ENCODE measurements around the gene SH2D3C. TPM values are rescaled to one million over a fixed set of nuclear protein-coding genes. Genes with fewer than 3 reads are reported as not detected.

SH2D3C gene
- total and polyA plus RNA-seq, 10 of the 15 experiments (the other 5 are each of a cell fraction or from before 2014, with no cell fraction given): 1.2 to 23.5 (median 16.2) TPM

GRCh38 chr9:127717766-127718165 is 60.7 kb downstream of the SH2D3C start:
- Histone ChIP-seq H4K20me1 (ENCODE audit: control insufficient read depth, insufficient read depth) (no peaks in the 10 kb centered on the region), H3K9ac (ENCODE audit: control insufficient read depth, insufficient read depth, low read length) (no peak overlapping the region), H2AFZ (ENCODE audit: control insufficient read depth, low read depth, low read length) (no peak overlapping the region), H3K4me2 (ENCODE audit: control insufficient read depth, insufficient read depth) (no peak overlapping the region), H3K27me3 (replicated peaks in 1 of 2; ENCODE audit: control insufficient read depth in 2 of 2, insufficient read depth in 2 of 2, low read length in 1 of 2) (no peaks in the 10 kb centered on the region), H3K36me3 (ENCODE audit: control insufficient read depth in 2 of 2, insufficient read depth in 2 of 2, low read length in 1 of 2) (no peaks in the 10 kb centered on the region), H3K4me1 (ENCODE audit: control insufficient read depth, insufficient read depth, low read length) (peaks cover 3% of the 10 kb centered on the region; the same call in 1 of the 2 replicates), H3K9me3 (replicated peaks; ENCODE audit: control insufficient read depth, insufficient read depth, low read length) (no peaks in the 10 kb centered on the region), H3K4me3 (no peak overlapping the region), H3K79me2 (ENCODE audit: control insufficient read depth, insufficient read depth, low read length) (no peaks in the 10 kb centered on the region), H3K27ac (ENCODE audit: control insufficient read depth, insufficient read depth) (no peak overlapping the region)
- in situ Hi-C loops (cut with MboI) (no loop called here), intact Hi-C loops (cut with micrococcal nuclease; ENCODE audit: unreplicated experiment) (loop anchor here (5.0 kb wide), 1 partner anchor 200 kb away; the partner anchor contains the start of gene ST6GALNAC4)
- 41% methylated on average over 5 of the region's 5 CpGs for WGBS (ENCODE audit: insufficient coverage, insufficient replicate concordance, low lambda C conversion rate, missing lambda C conversion rate)
- SMC1A ChIA-PET (ENCODE audit: uncharacterized antibody, unreplicated experiment): no interaction called here
- CTCF ChIA-PET: interaction anchor here (2.4 kb wide), 1 partner anchor 17 kb away, joined by 6 read pairs; the partner anchor contains the start of gene TOR2A
- no peak for ATAC-seq
- no peak for DNase-seq (ENCODE audit: low read depth, low spot score)
- no TSS peak for BruUV-seq (replicated peaks)
- TF ChIP-seq EZH2 (IDR thresholded peaks at IDR 0.05; ENCODE audit: borderline replicate concordance, control insufficient read depth, low read depth, low read length): no peak
- no peak for TF ChIP-seq SRF (IDR thresholded peaks at IDR 0.05; ENCODE audit: low read depth in 2 of 2, low read length in 2 of 2)
- no peak for TF ChIP-seq EGR1 (IDR thresholded peaks at IDR 0.05; ENCODE audit: borderline replicate concordance in 1 of 2, low read depth in 2 of 2, low read length in 2 of 2)
- no peak for TF ChIP-seq KLF5 (IDR thresholded peaks at IDR 0.05; ENCODE audit: partially characterized antibody)
- TF ChIP-seq PRDM15 (CRISPR knock-in tag; IDR thresholded peaks at IDR 0.05): no peak
- RAD21 ChIA-PET (ENCODE audit: unreplicated experiment): interaction anchor here (2.8 kb wide), 1 partner anchor 17 kb away, joined by 19 read pairs; the partner anchor contains the start of gene TOR2A
- POLR2A ChIA-PET: no interaction called here
- no peak for FAIRE-seq

All from GM12878 (cell line).